ENCODE data around the gene PRPF19. TPM values are rescaled to one million over a fixed set of nuclear protein-coding genes. Genes with fewer than 3 reads are reported as not detected.

The PRPF19 gene
- polyA plus RNA-seq, 1 of the 3 experiments (the other 2 are of a cell fraction): 58.9 TPM

- TF ChIP-seq USF1 (IDR thresholded peaks at IDR 0.05; ENCODE audit: borderline replicate concordance, low read depth) (no peak), RAD21 (IDR thresholded peaks at IDR 0.05; ENCODE audit: low read length) (peak; percentile 71), SMC3 (IDR thresholded peaks at IDR 0.05; ENCODE audit: low read depth, low read length) (peak; percentile 82), JUND (IDR thresholded peaks at IDR 0.05) (no peak), NRF1 (IDR thresholded peaks at IDR 0.05; ENCODE audit: low read depth, low read length) (no peak), SIN3A (IDR thresholded peaks at IDR 0.05; ENCODE audit: borderline replicate concordance, low read depth, low read length) (no peak), REST (IDR thresholded peaks at IDR 0.05; ENCODE audit: low read depth, low read length) (no peak), PBX3 (IDR thresholded peaks at IDR 0.05) (no peak)
Measured at GRCh38 chr11:60899046-60899936, 7.1 kb downstream of the PRPF19 start (continued).

GRCh38 chr11:60897496-60897895, 8.9 kb downstream of the PRPF19 start:
- no peaks in the 10 kb centered on the region for H4K20me1 ChIP-seq (ENCODE audit: insufficient read depth)
- no peak overlapping the region for H3K4me2 ChIP-seq
- no peaks in the 10 kb centered on the region for H3K27me3 ChIP-seq (ENCODE audit: insufficient read depth)
- POLR2A ChIA-PET: no interaction called here
- H3K27ac ChIP-seq (ENCODE audit: low read depth in 2 of 2, low read length in 1 of 2): no peak overlapping the region
- no peak overlapping the region for H3K4me3 ChIP-seq (ENCODE audit: low read depth in 2 of 2, low read length in 1 of 2)
- DNase-seq: no peak
- H3K4me1 ChIP-seq (ENCODE audit: control insufficient read depth in 1 of 2, insufficient read depth in 2 of 2, low read depth in 1 of 2, low read length in 1 of 2): no peaks in the 10 kb centered on the region
- H3K9me3 ChIP-seq: no peaks in the 10 kb centered on the region
- H3K9ac ChIP-seq: no peak overlapping the region
- 97% methylated on average over 4 of the region's 4 CpGs for WGBS (ENCODE audit: low lambda C conversion rate)
- peaks cover 13% of the 10 kb centered on the region for H3F3A ChIP-seq (replicated peaks; ENCODE audit: insufficient read depth)
- H3K9me2 ChIP-seq: no peaks in the 10 kb centered on the region
- H2AFZ ChIP-seq (ENCODE audit: low read depth): no peak overlapping the region
- peaks cover 84 to 91% of the 10 kb centered on the region in 2 experiments for H3K36me3 ChIP-seq (replicated peaks in 1 of 2; ENCODE audit: control insufficient read depth in 1 of 2, insufficient read depth in 2 of 2, low read length in 1 of 2)
- H3K79me2 ChIP-seq (ENCODE audit: insufficient read depth): peaks cover 6% of the 10 kb centered on the region; the same call in 1 of the 2 replicates
- CTCF ChIA-PET: interaction anchor here (3.1 to 21.9 kb wide), 4 partner anchors 9 to 122 kb away, joined by 16 to 550 read pairs (median 39); partner anchors contain the start of gene CCDC86
- TF ChIP-seq TEAD4 (IDR thresholded peaks at IDR 0.05; ENCODE audit: borderline replicate concordance, insufficient read depth) (no peak), EZH2phosphoT487 (IDR thresholded peaks at IDR 0.05; ENCODE audit: borderline replicate concordance, low read depth) (no peak), FOXJ3 (CRISPR knock-in tag; IDR thresholded peaks at IDR 0.05) (no peak), REST (IDR thresholded peaks at IDR 0.05; ENCODE audit: low read depth, low read length) (no peak), NRF1 (IDR thresholded peaks at IDR 0.05; ENCODE audit: low read depth, low read length) (no peak), EP300 (IDR thresholded peaks at IDR 0.05; ENCODE audit: borderline replicate concordance in 1 of 2, low read depth in 1 of 2, low read length in 1 of 2) (no peak), POLR2AphosphoS5 (IDR thresholded peaks at IDR 0.05; ENCODE audit: low read depth, low read length) (no peak), YY1 (IDR thresholded peaks at IDR 0.05; ENCODE audit: low read depth) (no peak), GATA2 (CRISPR knock-in tag; IDR thresholded peaks at IDR 0.05) (no peak), NFIC (IDR thresholded peaks at IDR 0.05; ENCODE audit: borderline replicate concordance) (no peak), CTCF (IDR thresholded peaks at IDR 0.05) (no peak)
